HUES6 (cell line): ENCODE results near the gene RNH1.
A peak's percentile ranks its signal among the peaks of the same experiment; 100 is the strongest.

Experiments used
- H3K27ac ChIP-seq: 2 replicates; pipeline ENCODE4 v1.7.0; 2013; ENCODE audit warnings: low read depth, mild to moderate bottlenecking, low read length, inconsistent platforms
- H3K27me3 ChIP-seq: 2 replicates; pipeline ENCODE4 v1.6.1; 2013; ENCODE audit warnings: low read length; ENCODE audit not compliant: control insufficient read depth, insufficient read depth
- H3K36me3 ChIP-seq: 2 replicates; pipeline ENCODE4 v1.6.1; 2013; ENCODE audit warnings: low read length; ENCODE audit not compliant: control insufficient read depth, insufficient read depth
- H3K4me1 ChIP-seq: 2 replicates; pipeline ENCODE4 v1.6.1; 2013; ENCODE audit warnings: low read length; ENCODE audit not compliant: control insufficient read depth, insufficient read depth
- H3K4me3 ChIP-seq: 2 replicates; pipeline ENCODE4 v1.5.1; 2013; ENCODE audit warnings: low read depth, low read length
- H3K9ac ChIP-seq: one replicate; pipeline ENCODE4 v1.6.1; 2013; ENCODE audit warnings: mild to moderate bottlenecking, low read length
- H3K9me3 ChIP-seq: 2 replicates; pipeline ENCODE4 v1.6.1; 2013; ENCODE audit warnings: low read depth, low read length; ENCODE audit not compliant: control insufficient read depth, insufficient read depth

Gene RNH1

GRCh38 chr11:515131-515530 lies 8.1 kb upstream of the RNH1 start:
- H3K9me3 ChIP-seq, result peaks cover 26% of the 10 kb centered on the region
- H3K9ac ChIP-seq, result no peak overlapping the region
- H3K27ac ChIP-seq, result no peak overlapping the region
- no peak overlapping the region for H3K4me3 ChIP-seq
- H3K36me3 ChIP-seq, result no peaks in the 10 kb centered on the region; the same call in none of the 2 replicates
- H3K27me3 ChIP-seq, result no peaks in the 10 kb centered on the region
- H3K4me1 ChIP-seq, result no peaks in the 10 kb centered on the region

GRCh38 chr11:514606-515005 lies 7.6 kb upstream of the RNH1 start:
- Histone ChIP-seq H3K4me3 (no peak overlapping the region), H3K9ac (no peak overlapping the region), H3K36me3 (no peaks in the 10 kb centered on the region; the same call in none of the 2 replicates), H3K9me3 (peaks cover 26% of the 10 kb centered on the region), H3K4me1 (no peaks in the 10 kb centered on the region), H3K27me3 (no peaks in the 10 kb centered on the region), H3K27ac (no peak overlapping the region)

GRCh38 chr11:512761-513595 lies 5.9 kb upstream of the RNH1 start:
- H3K27me3 ChIP-seq, result no peaks in the 10 kb centered on the region
- H3K4me1 ChIP-seq, result no peaks in the 10 kb centered on the region
- H3K4me3 ChIP-seq, result no peak overlapping the region
- H3K9ac ChIP-seq, result no peak overlapping the region
- H3K36me3 ChIP-seq, result peaks cover 4% of the 10 kb centered on the region
- no peak overlapping the region for H3K27ac ChIP-seq
- H3K9me3 ChIP-seq, result peaks cover 22% of the 10 kb centered on the region

- H3K4me1 ChIP-seq, result no peaks in the 10 kb centered on the region; the same call in 1 of the 2 replicates
- H3K27me3 ChIP-seq, result no peaks in the 10 kb centered on the region
- H3K9me3 ChIP-seq, result no peaks in the 10 kb centered on the region
- H3K9ac ChIP-seq, result no peak overlapping the region
- no peak overlapping the region for H3K4me3 ChIP-seq
- no peak overlapping the region for H3K27ac ChIP-seq
- H3K36me3 ChIP-seq, result peaks cover 4% of the 10 kb centered on the region
These were observed 1.9 kb upstream of the RNH1 start for GRCh38 chr11:508956-509355.

- H3K9ac ChIP-seq, result peak overlapping the region; percentile 78
- no peaks in the 10 kb centered on the region for H3K9me3 ChIP-seq
- peak overlapping the region; percentile 92 for H3K4me3 ChIP-seq
- H3K27me3 ChIP-seq, result no peaks in the 10 kb centered on the region
- H3K36me3 ChIP-seq, result peaks cover 4% of the 10 kb centered on the region
- H3K27ac ChIP-seq, result no peak overlapping the region
- no peaks in the 10 kb centered on the region; the same call in 1 of the 2 replicates for H3K4me1 ChIP-seq
These were observed 879 bp upstream of the RNH1 start for GRCh38 chr11:507727-508515.

- H3K9me3 ChIP-seq, result no peaks in the 10 kb centered on the region
- H3K36me3 ChIP-seq, result peaks cover 11% of the 10 kb centered on the region
- H3K27me3 ChIP-seq, result no peaks in the 10 kb centered on the region
- peak overlapping the region; percentile 97 for H3K27ac ChIP-seq
- H3K4me1 ChIP-seq, result no peaks in the 10 kb centered on the region; the same call in 1 of the 2 replicates
- H3K9ac ChIP-seq, result peak overlapping the region; percentile 96
- H3K4me3 ChIP-seq, result peak overlapping the region; percentile 77
These were observed 626 bp downstream of the RNH1 start for GRCh38 chr11:506238-506994.

GRCh38 chr11:504994-505344 lies 2.1 kb downstream of the RNH1 start:
- H3K9ac ChIP-seq, result no peak overlapping the region
- H3K9me3 ChIP-seq, result no peaks in the 10 kb centered on the region
- H3K27me3 ChIP-seq, result no peaks in the 10 kb centered on the region
- no peak overlapping the region for H3K27ac ChIP-seq
- H3K4me3 ChIP-seq, result peak overlapping the region; percentile 56
- H3K4me1 ChIP-seq, result no peaks in the 10 kb centered on the region; the same call in 1 of the 2 replicates
- peaks cover 24% of the 10 kb centered on the region for H3K36me3 ChIP-seq

GRCh38 chr11:504053-504993 lies 2.7 kb downstream of the RNH1 start:
- H3K27me3 ChIP-seq, result no peaks in the 10 kb centered on the region
- peaks cover 31% of the 10 kb centered on the region for H3K36me3 ChIP-seq
- no peak overlapping the region for H3K27ac ChIP-seq
- H3K9ac ChIP-seq, result peak overlapping the region; percentile 62
- no peaks in the 10 kb centered on the region for H3K9me3 ChIP-seq
- peak overlapping the region; percentile 56 for H3K4me3 ChIP-seq
- no peaks in the 10 kb centered on the region; the same call in 1 of the 2 replicates for H3K4me1 ChIP-seq

GRCh38 chr11:503179-503981 lies 3.7 kb downstream of the RNH1 start:
- no peaks in the 10 kb centered on the region for H3K27me3 ChIP-seq
- H3K4me3 ChIP-seq, result 0 out of 2 replicates have a peak overlapping the region, but pooled peaks have one; percentile 56
- no peaks in the 10 kb centered on the region for H3K9me3 ChIP-seq
- no peak overlapping the region for H3K27ac ChIP-seq
- H3K4me1 ChIP-seq, result no peaks in the 10 kb centered on the region; the same call in 1 of the 2 replicates
- peak overlapping the region; percentile 39 for H3K9ac ChIP-seq
- H3K36me3 ChIP-seq, result peaks cover 36% of the 10 kb centered on the region
